Endothelial cell of umbilical vein (primary cell): ENCODE results near the gene FILIP1L. TPM values are rescaled to one million over a fixed set of nuclear protein-coding genes. Genes with fewer than 3 reads are reported as not detected.

ENCODE experiments used
- BruUV-seq: library from RNA; stranded (reverse); fragments of 400-500 nt; replicated peaks from 2 replicates; lab custom pipeline; 2021; lab: Mats Ljungman, UMichigan
- CTCF ChIA-PET: fragments of 300-600, 350-600 bp; sonication (Branson Sonifier 250); formaldehyde crosslinking; loops from one replicate; lab custom pipeline; 2021; ENCODE audit warnings: antibody characterized with exemption, inconsistent platforms; lab: Charles Lee
- POLR2A ChIA-PET: fragments of 300-600, 350-600 bp; sonication (Branson Sonifier 250); formaldehyde crosslinking; loops from one replicate; lab custom pipeline; 2021; ENCODE audit warnings: antibody characterized with exemption, inconsistent platforms; lab: Charles Lee
- DNase-seq: peaks from one replicate; pipeline ENCODE4 v3.0.0-alpha.2; 2011; ENCODE audit warnings: low read depth, low spot score
- FAIRE-seq: peaks from 2 replicates; lab custom pipeline; 2011; peaks lifted over from hg19 to GRCh38; lab: Jason Lieb, UNC
- H2AFZ ChIP-seq: 2 replicates; pipeline ENCODE4 v1.6.0; 2012; ENCODE audit warnings: low read depth, low read length, control low read depth, inconsistent platforms
- H3K27ac ChIP-seq: 2 replicates; pipeline ENCODE4 v1.5.1; 2011; ENCODE audit warnings: low read depth, mild to moderate bottlenecking, control low read depth, low read length, moderate library complexity; ENCODE audit not compliant: insufficient read depth
- H3K27me3 ChIP-seq, 2 experiments: 2 replicates each; pipeline versions ENCODE4 v1.6.0 to v1.6.1; 2011; ENCODE audit warnings: low read length in 2 of 2, mixed read lengths in 1 of 2; ENCODE audit not compliant: control insufficient read depth in 2 of 2, insufficient read depth in 2 of 2
- H3K36me3 ChIP-seq, 2 experiments: 2 replicates in 1 of 2; 3 replicates in 1 of 2; pipeline ENCODE4 v1.5.1; 2011; ENCODE audit warnings: low read length in 2 of 2, mild to moderate bottlenecking in 1 of 2, moderate library complexity in 1 of 2; ENCODE audit not compliant: control insufficient read depth in 2 of 2, insufficient read depth in 2 of 2; ENCODE audit errors: extremely low read depth in 1 of 2
- H3K4me1 ChIP-seq: 3 replicates; pipeline ENCODE4 v1.5.1; 2011; ENCODE audit warnings: mild to moderate bottlenecking, low read length; ENCODE audit not compliant: control insufficient read depth, insufficient read depth; ENCODE audit errors: extremely low read depth
- H3K4me2 ChIP-seq: 2 replicates; pipeline ENCODE4 v1.6.1; 2011; ENCODE audit warnings: low read length, control low read depth, mixed read lengths; ENCODE audit not compliant: insufficient read depth
- H3K4me3 ChIP-seq, 3 experiments: fragments of 200-600 bp in 1 of 3; sonication (generic), shearing (Covaris generic) in 1 of 3; replicated peaks in 1 of 3; 2 replicates each; pipeline ENCODE4 v1.5.1; 2011 to 2016; ENCODE audit warnings: control low read depth in 3 of 3, low read length in 3 of 3, mild to moderate bottlenecking in 2 of 3, inconsistent platforms in 1 of 3, low read depth in 1 of 3, moderate library complexity in 1 of 3; ENCODE audit not compliant: insufficient read depth in 1 of 3
- H3K79me2 ChIP-seq: 2 replicates; pipeline ENCODE4 v1.6.0; 2012; ENCODE audit warnings: low read length, inconsistent platforms; ENCODE audit not compliant: control insufficient read depth, insufficient read depth
- H3K9ac ChIP-seq: replicated peaks from 2 replicates; pipeline ENCODE3; 2011; ENCODE audit warnings: low read length, control low read depth; ENCODE audit not compliant: insufficient read depth; ENCODE audit errors: extremely low read depth
- H3K9me1 ChIP-seq: replicated peaks from 3 replicates; pipeline ENCODE4 v1.6.0; 2011; ENCODE audit warnings: mild to moderate bottlenecking, low read length; ENCODE audit not compliant: control insufficient read depth, insufficient read depth; ENCODE audit errors: extremely low read depth
- H3K9me3 ChIP-seq: replicated peaks from 2 replicates; pipeline ENCODE4 v1.5.1; 2012; ENCODE audit warnings: low read length, inconsistent platforms; ENCODE audit not compliant: control insufficient read depth, insufficient read depth
- H4K20me1 ChIP-seq: replicated peaks from 2 replicates; pipeline ENCODE3; 2011; ENCODE audit warnings: mild to moderate bottlenecking, low read length; ENCODE audit not compliant: control insufficient read depth, insufficient read depth; ENCODE audit errors: extremely low read depth
- CTCF ChIP-seq, 2 donors: IDR thresholded peaks; 1 replicate in 1 of 2; 2 replicates in 1 of 2; pipeline ENCODE4 v1.5.1; 2011; ENCODE audit warnings: low read length in 2 of 2, mild to moderate bottlenecking in 2 of 2, moderate library complexity in 2 of 2, control low read depth in 1 of 2, inconsistent platforms in 1 of 2, low read depth in 1 of 2; ENCODE audit not compliant: insufficient read depth in 1 of 2; ENCODE audit errors: extremely low read depth in 1 of 2
- EZH2 ChIP-seq: IDR thresholded peaks from 2 replicates; pipeline ENCODE4 v1.6.1; 2012; ENCODE audit warnings: borderline replicate concordance, low read depth, mild to moderate bottlenecking, moderate library complexity, low read length, inconsistent platforms; ENCODE audit not compliant: severe bottlenecking
- FOS ChIP-seq: IDR thresholded peaks from 2 replicates; pipeline ENCODE4 v1.6.1; 2011; ENCODE audit warnings: mild to moderate bottlenecking, low read length, moderate library complexity, borderline replicate concordance; ENCODE audit not compliant: insufficient read depth
- GATA2 ChIP-seq: IDR thresholded peaks from 2 replicates; pipeline ENCODE4 v1.7.0; 2011; ENCODE audit warnings: low read depth, mild to moderate bottlenecking, moderate library complexity, mixed read lengths, low read length; ENCODE audit not compliant: insufficient read length, insufficient read depth
- JUN ChIP-seq: IDR thresholded peaks from 2 replicates; pipeline ENCODE4 v1.6.1; 2011; ENCODE audit warnings: borderline replicate concordance, low read depth; ENCODE audit not compliant: insufficient read length, insufficient read depth
- MAX ChIP-seq: IDR thresholded peaks from 2 replicates; pipeline ENCODE4 v1.6.1; 2011; ENCODE audit not compliant: insufficient read depth, insufficient read length
- MYC ChIP-seq: IDR thresholded peaks from one replicate; pipeline ENCODE4 v1.6.1; 2011; ENCODE audit warnings: mild to moderate bottlenecking, low read depth, low read length
- POLR2A ChIP-seq: IDR thresholded peaks from 2 replicates; pipeline ENCODE4 v1.6.1; 2012; ENCODE audit warnings: low read depth, mild to moderate bottlenecking, control low read depth, low read length
- POLR2AphosphoS5 ChIP-seq: IDR thresholded peaks from 2 replicates; pipeline ENCODE4 v1.6.1; 2012; ENCODE audit warnings: low read depth, mild to moderate bottlenecking, control low read depth, low read length, moderate library complexity; ENCODE audit not compliant: insufficient read depth
- dilution Hi-C: fragments of 300-500 bp; cut with MboI; formaldehyde crosslinking; loops from one replicate; pipeline ENCODE4 v1.15.0; 2019; ENCODE audit warnings: low sequenced_read_pairs; ENCODE audit not compliant: extremely low pct_ligation_motif_present
- intact Hi-C: fragments of 100-400 bp; cut with micrococcal nuclease; formaldehyde crosslinking; loops from one replicate; pipeline ENCODE4 v1.10.0; 2022
- polyA plus RNA-seq, 4 experiments: library from polyadenylated mRNA; depleted of rRNA in 3 of 4; stranded (reverse) in 3 of 4; unstranded in 1 of 4; fragments of >200 nt; gene quantifications; 2 replicates each; pipeline versions ENCODE4 v1.2.1 to v1.2.3, GENCODE V29; 2011 to 2012; ENCODE audit warnings: missing spikeins in 1 of 4
- total RNA-seq: library from RNA; stranded (reverse); gene quantifications from 2 replicates; pipeline ENCODE4 v1.2.3, GENCODE V29; 2021

FILIP1L gene
- total and polyA plus RNA-seq, 2 donors (not counting 3 experiments of a cell fraction or from before 2014, with no cell fraction given) = 26.0 to 29.9 TPM

GRCh38 chr3:99939876-99940275 is 174.4 kb downstream of the FILIP1L start:
- H3K9me1 ChIP-seq = no peaks in the 10 kb centered on the region
- DNase-seq (no peak), FAIRE-seq (no peak)
- no peak overlapping the region for H3K4me2 ChIP-seq
- H3K9me3 ChIP-seq = no peaks in the 10 kb centered on the region
- BruUV-seq = no TSS peak
- intact Hi-C loops (no loop called here), dilution Hi-C loops (no loop called here)
- POLR2A ChIA-PET = no interaction called here
- no peak overlapping the region for H3K27ac ChIP-seq
- H3K27me3 ChIP-seq = no peaks in the 10 kb centered on the region
- no peaks in the 10 kb centered on the region for H3K36me3 ChIP-seq
- no peak overlapping the region for H3K9ac ChIP-seq
- TF ChIP-seq EZH2 (no peak), FOS (no peak), MAX (no peak), JUN (no peak), MYC (no peak), GATA2 (no peak), CTCF (IDR thresholded peaks at IDR 0.05; ENCODE audit: extremely low read depth in 1 of 2, insufficient read depth in 1 of 2, low read depth in 1 of 2, low read length in 2 of 2) (no peak), POLR2A (no peak), POLR2AphosphoS5 (no peak)
- CTCF ChIA-PET = interaction anchor here (1.1 to 2.0 kb wide), 5 partner anchors 8 to 108 kb away, joined by 3 to 7 read pairs (median 6); no protein-coding TSS in a partner anchor
- H3K4me3 ChIP-seq = no peak overlapping the region
- peaks cover 7% of the 10 kb centered on the region for H3K4me1 ChIP-seq
- no peak overlapping the region for H2AFZ ChIP-seq
- no peaks in the 10 kb centered on the region for H3K79me2 ChIP-seq
- H4K20me1 ChIP-seq = no peaks in the 10 kb centered on the region
